Measurements from ENCODE around the gene SOX30.

Gene SOX30

GRCh38 chr5:157626831-157627230, 25.4 kb downstream of the SOX30 start:
- H3K27ac ChIP-seq, result no peak overlapping the region
- TF ChIP-seq ZFX (IDR thresholded peaks at IDR 0.05; ENCODE audit: borderline replicate concordance) (no peak), CTCF (IDR thresholded peaks at IDR 0.05) (no peak)

GRCh38 chr5:157624144-157624543, 28.1 kb downstream of the SOX30 start:
- H3K27ac ChIP-seq, result no peak overlapping the region
- TF ChIP-seq ZFX (IDR thresholded peaks at IDR 0.05; ENCODE audit: borderline replicate concordance) (no peak), CTCF (IDR thresholded peaks at IDR 0.05) (no peak)

GRCh38 chr5:157620776-157621175, 31.5 kb downstream of the SOX30 start:
- TF ChIP-seq ZFX (IDR thresholded peaks at IDR 0.05; ENCODE audit: borderline replicate concordance), result no peak
- TF ChIP-seq CTCF (IDR thresholded peaks at IDR 0.05), result no peak
- H3K27ac ChIP-seq, result no peak overlapping the region

- TF ChIP-seq CTCF (IDR thresholded peaks at IDR 0.05) (no peak), ZFX (IDR thresholded peaks at IDR 0.05; ENCODE audit: borderline replicate concordance) (no peak)
- no peak overlapping the region for H3K27ac ChIP-seq
These were observed 34.0 kb downstream of the SOX30 start for GRCh38 chr5:157618191-157618765.

GRCh38 chr5:157616785-157617184, 35.5 kb downstream of the SOX30 start:
- TF ChIP-seq ZFX (IDR thresholded peaks at IDR 0.05; ENCODE audit: borderline replicate concordance) (no peak), CTCF (IDR thresholded peaks at IDR 0.05) (no peak)
- H3K27ac ChIP-seq, result no peak overlapping the region

GRCh38 chr5:157613385-157614245, 38.6 kb downstream of the SOX30 start:
- no peak overlapping the region for H3K27ac ChIP-seq
- no peak for TF ChIP-seq CTCF (IDR thresholded peaks at IDR 0.05)
- no peak for TF ChIP-seq ZFX (IDR thresholded peaks at IDR 0.05; ENCODE audit: borderline replicate concordance)

- TF ChIP-seq ZFX (IDR thresholded peaks at IDR 0.05; ENCODE audit: borderline replicate concordance) (no peak), CTCF (IDR thresholded peaks at IDR 0.05) (no peak)
- H3K27ac ChIP-seq, result no peak overlapping the region
These were observed 39.7 kb downstream of the SOX30 start for GRCh38 chr5:157612581-157612980.

All from 22Rv1 (cell line).